GM12892 (cell line): ENCODE data around the gene PTAFR.

Experiments used
- DNase-seq: peaks from one replicate; pipeline ENCODE4 v3.0.0; 2011; ENCODE audit not compliant: insufficient read length
- FAIRE-seq: peaks from 2 replicates; lab custom pipeline; 2011; peaks lifted over from hg19 to GRCh38; lab: Jason Lieb, UNC
- POLR2A ChIP-seq: IDR thresholded peaks from 2 replicates; pipeline ENCODE4 v1.6.1; 2011; ENCODE audit warnings: low read depth, low read length, control low read depth
- POLR2AphosphoS5 ChIP-seq: IDR thresholded peaks from 2 replicates; pipeline ENCODE4 v1.6.1; 2011; ENCODE audit warnings: low read depth, low read length, control low read depth
- TAF1 ChIP-seq: IDR thresholded peaks from 2 replicates; pipeline ENCODE4 v1.6.1; 2011; ENCODE audit warnings: low read depth, mild to moderate bottlenecking, control low read depth, low read length, borderline replicate concordance

The PTAFR gene

DNA sequence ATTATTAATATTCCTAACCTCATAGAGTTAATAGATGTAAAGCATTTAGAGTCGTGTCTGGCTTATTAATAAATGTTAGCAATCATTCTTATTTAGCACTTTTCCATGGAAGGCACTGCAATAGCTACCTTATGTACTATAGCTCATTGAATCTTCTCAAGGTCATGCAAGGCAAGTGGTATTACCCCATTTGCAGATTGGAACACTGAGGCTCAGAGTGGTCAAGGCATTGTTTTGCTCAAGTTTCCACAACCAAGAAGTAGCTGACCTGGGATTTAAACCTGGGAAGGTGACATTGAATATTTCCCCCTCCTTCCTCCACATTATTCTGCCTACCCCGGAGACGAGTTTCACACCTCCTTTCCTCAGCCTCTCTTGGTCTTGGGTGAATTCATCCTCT is 50.3 kb downstream of the PTAFR start:
- DNase-seq (no peak), FAIRE-seq (no peak)
- TF ChIP-seq POLR2A = no peak
- TF ChIP-seq TAF1 = no peak
- TF ChIP-seq POLR2AphosphoS5 = no peak

GRCh38 chr1:28123461-28123961 is 53.0 kb downstream of the PTAFR start:
- TF ChIP-seq POLR2AphosphoS5 (no peak), POLR2A (no peak), TAF1 (no peak)

DNA sequence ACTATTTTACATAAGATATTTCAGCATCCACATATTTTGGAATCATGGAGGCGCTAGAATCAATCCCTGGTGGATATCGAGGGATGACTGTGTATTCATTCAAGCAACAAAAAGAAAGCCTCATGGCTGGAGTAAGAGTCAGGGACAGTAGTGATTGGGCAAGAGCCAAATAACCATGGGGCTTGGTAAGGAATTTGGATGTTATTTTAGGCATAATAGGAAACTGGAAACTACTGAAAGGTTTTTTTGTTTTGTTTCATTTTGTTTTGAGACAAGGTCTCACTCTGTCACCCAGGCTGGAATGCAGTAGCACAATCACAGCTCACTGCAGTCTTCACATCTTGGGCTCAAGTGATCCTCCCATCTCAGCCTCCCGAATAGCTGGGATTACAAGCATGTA is 54.3 kb downstream of the PTAFR start:
- DNase-seq = no peak
- TF ChIP-seq POLR2AphosphoS5 = no peak
- no peak for TF ChIP-seq POLR2A
- no peak for TF ChIP-seq TAF1
- no peak for FAIRE-seq

More at GRCh38 chr1:28123461-28123961, 53.0 kb downstream of the PTAFR start:
- DNase-seq (no peak), FAIRE-seq (no peak)

- FAIRE-seq = no peak
- DNase-seq = no peak
- TF ChIP-seq TAF1 = no peak
- no peak for TF ChIP-seq POLR2AphosphoS5
- no peak for TF ChIP-seq POLR2A
Measured at GRCh38 chr1:28119556-28119955, 56.9 kb downstream of the PTAFR start.

DNA sequence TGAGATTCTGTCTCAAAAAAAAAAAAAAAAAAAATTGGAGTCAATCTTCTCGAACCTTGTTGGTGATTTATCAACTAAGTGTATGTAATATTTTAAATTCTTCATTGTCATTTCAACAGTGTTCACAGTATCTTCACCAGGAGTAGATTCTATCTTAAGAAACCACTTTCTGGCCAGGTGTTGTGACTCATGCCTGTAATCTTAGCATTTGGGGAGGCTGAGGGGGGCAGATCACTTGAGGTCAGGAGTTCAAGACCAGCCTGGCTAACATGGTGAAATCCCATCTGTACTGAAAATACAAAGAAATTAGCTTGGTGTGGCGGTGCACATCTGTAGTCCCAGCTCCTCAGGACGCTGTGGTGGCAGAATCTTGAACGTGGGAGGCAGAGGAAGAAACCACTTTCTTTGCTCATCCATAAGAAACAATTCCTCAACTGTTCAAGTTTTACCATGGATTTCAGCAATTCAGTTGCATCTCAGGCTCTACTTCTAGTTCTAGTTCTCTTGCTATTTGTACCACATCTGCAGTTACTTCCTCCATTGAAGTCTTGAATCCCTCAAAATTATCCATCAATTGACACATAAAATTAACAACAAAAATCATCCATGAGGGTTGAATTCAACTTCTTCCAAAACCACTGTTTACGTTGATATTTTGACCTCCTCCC is 57.7 kb downstream of the PTAFR start:
- no peak for DNase-seq
- FAIRE-seq = peak; percentile 27
- TF ChIP-seq POLR2AphosphoS5 (no peak), TAF1 (no peak), POLR2A (no peak)

DNA sequence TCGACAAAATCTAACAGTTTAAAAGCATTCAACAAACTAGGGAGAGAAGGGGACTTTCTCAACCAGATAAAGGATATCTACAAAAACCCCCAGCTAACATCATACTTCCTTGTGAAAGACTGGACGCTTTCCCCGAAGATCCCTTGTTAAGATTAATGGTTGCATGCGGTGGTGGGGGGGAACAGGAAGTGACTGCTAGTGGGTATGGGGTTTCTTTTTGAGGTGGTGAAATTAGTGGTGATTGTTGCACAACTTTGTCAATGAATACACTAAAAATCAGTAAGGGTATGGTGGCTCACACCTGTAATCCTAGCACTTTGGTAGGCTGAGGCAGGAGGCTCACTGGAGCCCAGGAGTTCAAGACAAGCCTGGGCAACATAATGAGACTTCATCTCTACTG is 61.2 kb downstream of the PTAFR start:
- FAIRE-seq (peak; percentile 69), DNase-seq (no peak)
- TF ChIP-seq TAF1 (no peak), POLR2A (no peak), POLR2AphosphoS5 (no peak)

- FAIRE-seq (peak; percentile 27), DNase-seq (no peak)
- TF ChIP-seq POLR2AphosphoS5 (no peak), TAF1 (no peak), POLR2A (no peak)
Measured at GRCh38 chr1:28114844-28115243, 61.6 kb downstream of the PTAFR start.

DNA sequence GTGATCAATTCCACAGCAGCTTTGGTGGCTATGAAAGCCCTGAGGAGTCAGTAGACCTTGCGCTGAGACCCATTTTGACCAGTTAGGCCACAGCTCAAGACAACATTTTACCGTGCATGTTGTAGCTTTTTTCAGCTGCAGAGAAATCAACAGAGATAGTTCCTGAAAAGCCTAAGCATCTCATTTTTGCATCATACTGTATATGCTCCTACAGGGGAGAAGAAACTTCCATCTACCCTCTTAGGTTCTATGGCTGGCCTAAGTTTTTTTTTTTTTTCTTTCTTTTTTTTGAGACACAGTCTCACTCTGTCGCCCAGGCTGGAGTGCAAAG is 63.3 kb downstream of the PTAFR start:
- FAIRE-seq (no peak), DNase-seq (no peak)
- TF ChIP-seq POLR2A = no peak

DNA sequence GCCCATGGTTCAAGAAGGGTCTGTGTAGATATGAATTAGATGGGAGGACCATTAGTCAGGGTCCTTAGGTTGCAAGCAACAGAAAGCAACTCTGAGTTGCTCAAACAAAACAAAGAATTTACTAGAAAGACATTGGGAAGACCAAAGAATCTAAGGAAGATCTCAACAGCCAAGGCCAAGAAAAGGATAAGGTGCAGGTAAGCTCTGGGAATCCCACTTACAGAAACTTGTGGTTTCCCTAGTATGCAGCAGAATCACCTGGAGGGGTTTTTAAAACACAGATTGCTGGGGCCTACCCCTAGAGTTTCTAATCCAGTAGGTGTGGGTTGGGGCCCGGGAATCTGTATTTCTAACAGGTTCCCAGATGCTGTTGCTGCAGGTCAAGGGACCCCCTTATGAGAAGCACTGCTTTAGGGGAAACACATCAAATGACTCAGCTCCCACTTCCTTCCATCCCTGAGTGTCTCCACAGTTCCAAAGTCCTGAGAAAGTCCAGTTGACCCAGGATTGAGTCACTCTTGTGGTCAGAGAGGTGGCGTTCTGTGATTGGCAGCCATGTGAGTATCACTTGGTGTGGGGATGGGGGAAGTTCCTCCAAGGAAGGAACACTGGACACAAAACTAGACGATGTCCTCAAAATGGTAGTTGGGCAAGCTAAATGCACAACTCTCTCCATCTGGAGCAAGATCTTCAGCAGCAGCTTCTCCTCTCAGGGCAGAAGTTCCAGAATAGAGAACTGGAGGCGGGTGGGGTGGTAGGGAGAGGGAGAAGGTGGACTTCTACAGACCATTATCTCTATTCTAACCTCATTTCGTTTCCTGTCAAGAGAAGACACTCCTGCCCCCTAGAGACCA is 63.9 kb downstream of the PTAFR start:
- no peak for FAIRE-seq
- DNase-seq = no peak
- TF ChIP-seq TAF1 (no peak), POLR2A (no peak), POLR2AphosphoS5 (no peak)

GRCh38 chr1:28111157-28111556 is 65.3 kb downstream of the PTAFR start:
- DNase-seq (no peak), FAIRE-seq (no peak)
- TF ChIP-seq POLR2A (no peak), TAF1 (no peak)

DNA sequence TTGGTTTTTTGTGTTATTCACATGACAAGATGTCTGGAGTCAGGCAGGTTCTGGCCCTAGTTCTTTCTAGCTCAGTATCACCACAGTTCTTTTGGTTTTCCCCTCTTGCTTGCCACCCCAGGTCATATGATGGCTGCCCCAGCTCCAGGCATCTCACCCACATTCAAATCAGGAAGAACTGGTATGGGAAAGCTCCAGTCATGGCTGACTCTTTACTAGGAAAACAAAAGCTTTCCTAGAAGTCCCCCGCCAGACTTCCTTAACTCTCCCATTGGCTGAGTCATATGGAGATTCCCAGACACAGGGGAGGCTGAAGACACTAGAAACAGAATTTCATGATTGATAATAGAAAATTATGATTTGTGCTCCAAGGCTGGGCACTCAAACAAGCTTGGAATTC is 65.9 kb downstream of the PTAFR start:
- no peak for TF ChIP-seq POLR2A
- no peak for TF ChIP-seq POLR2AphosphoS5
- TF ChIP-seq TAF1 = no peak
- no peak for FAIRE-seq
- DNase-seq = no peak

DNA sequence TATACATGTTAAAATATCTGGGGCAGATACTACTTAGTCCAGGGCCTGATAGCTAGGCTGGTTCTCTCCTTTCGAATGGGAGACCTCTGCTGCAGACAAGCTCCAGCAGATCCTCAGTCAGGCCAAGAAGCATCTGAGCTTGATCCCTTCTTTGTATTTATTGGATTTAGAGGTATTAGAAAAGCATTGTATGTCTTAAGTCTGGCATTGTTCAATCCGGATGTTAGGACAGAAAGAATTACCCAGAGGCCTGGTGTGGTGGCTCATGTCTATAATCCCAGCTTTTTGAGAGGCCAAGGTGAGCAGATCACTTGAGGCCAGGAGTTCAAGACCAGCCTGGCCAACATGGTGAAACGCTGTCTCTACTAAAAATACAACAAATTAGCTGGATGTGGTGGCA is 66.9 kb downstream of the PTAFR start:
- TF ChIP-seq POLR2A = no peak
- no peak for TF ChIP-seq POLR2AphosphoS5
- TF ChIP-seq TAF1 = no peak
- FAIRE-seq (no peak), DNase-seq (no peak)
